Bronchial epithelial cell (primary cell): Measurements from ENCODE around the gene LIG3. TPM values are rescaled to one million over a fixed set of nuclear protein-coding genes. Genes with fewer than 3 reads are reported as not detected.
A peak's percentile ranks its signal among the peaks of the same experiment; 100 is the strongest.

Experiments used
- DNase-seq: peaks from one replicate; pipeline ENCODE4 v3.0.0-alpha.2; 2010; ENCODE audit warnings: low read depth
- FAIRE-seq: peaks from 2 replicates; lab custom pipeline; 2011; peaks lifted over from hg19 to GRCh38; lab: Jason Lieb, UNC
- H3K27me3 ChIP-seq: 2 replicates; pipeline ENCODE4 v1.5.1; 2011; ENCODE audit warnings: low read length; ENCODE audit not compliant: control insufficient read depth, insufficient read depth
- H3K36me3 ChIP-seq: 2 replicates; pipeline ENCODE4 v1.5.1; 2011; ENCODE audit warnings: low read length; ENCODE audit not compliant: control insufficient read depth, insufficient read depth
- H3K4me3 ChIP-seq: 2 replicates; pipeline ENCODE4 v1.5.1; 2011; ENCODE audit warnings: mild to moderate bottlenecking, low read depth, low read length, control low read depth
- CTCF ChIP-seq: IDR thresholded peaks from 2 replicates; pipeline ENCODE4 v1.5.1; 2011; ENCODE audit warnings: mild to moderate bottlenecking, moderate library complexity, low read length, control low read depth, inconsistent platforms; ENCODE audit not compliant: insufficient read depth, severe bottlenecking
- total RNA-seq: library from RNA; depleted of rRNA; stranded (reverse); fragments of >200 nt; gene quantifications from 2 replicates; pipeline ENCODE4 v1.2.1, GENCODE V29; 2014

Gene LIG3
- total RNA-seq, 1 donor from 2014 or later: 39.5 TPM

GRCh38 chr17:35011671-35012216, 31.4 kb downstream of the LIG3 start:
- TF ChIP-seq CTCF: no peak
- no peak overlapping the region for H3K4me3 ChIP-seq
- no peak for DNase-seq
- peak; percentile 13 for FAIRE-seq
- no peaks in the 10 kb centered on the region for H3K27me3 ChIP-seq
- peaks cover 3% of the 10 kb centered on the region for H3K36me3 ChIP-seq

DNA sequence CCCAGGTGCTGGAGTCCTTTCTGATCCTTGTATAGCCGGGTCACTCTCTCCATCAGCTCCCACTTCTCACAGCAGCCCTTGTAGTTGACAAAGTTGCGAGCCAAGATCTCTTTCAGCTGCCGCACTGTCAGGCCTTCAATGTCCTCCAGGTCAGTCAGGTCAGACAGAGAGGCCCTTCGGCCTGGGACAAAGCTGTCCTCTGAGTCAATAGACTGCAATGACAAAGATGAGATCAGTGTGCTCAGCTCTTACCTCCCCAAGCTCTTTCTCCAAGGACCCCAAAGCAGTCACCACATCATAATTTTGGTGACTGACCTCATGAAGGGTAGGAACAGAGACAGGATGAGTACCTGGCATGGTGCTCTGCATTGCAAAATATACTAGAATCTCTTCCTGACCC, 36.1 kb downstream of the LIG3 start:
- H3K4me3 ChIP-seq: no peak overlapping the region
- FAIRE-seq: no peak
- no peak for TF ChIP-seq CTCF
- no peak for DNase-seq
- no peaks in the 10 kb centered on the region for H3K27me3 ChIP-seq
- peaks cover 13% of the 10 kb centered on the region for H3K36me3 ChIP-seq

DNA sequence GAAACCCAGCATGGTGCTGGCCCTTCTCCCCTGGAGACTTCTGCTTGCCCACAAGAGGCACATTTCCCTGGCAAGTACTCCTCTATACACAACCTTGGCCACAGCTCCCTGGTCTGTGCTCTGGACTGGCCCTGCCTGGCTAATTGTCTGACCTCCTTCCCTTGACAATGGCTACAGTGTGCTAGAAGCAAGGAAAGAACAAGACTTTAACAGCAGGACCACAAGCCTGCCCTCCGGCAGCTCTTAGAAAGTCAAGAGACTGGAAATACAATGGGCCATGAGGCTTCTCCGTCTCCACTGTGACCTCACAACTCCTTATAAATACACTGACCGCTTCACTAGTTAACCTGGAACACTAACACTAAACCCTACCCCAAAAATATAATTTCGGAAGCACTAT, 36.7 kb downstream of the LIG3 start:
- FAIRE-seq: no peak
- TF ChIP-seq CTCF: no peak
- Histone ChIP-seq H3K4me3 (no peak overlapping the region), H3K27me3 (no peaks in the 10 kb centered on the region), H3K36me3 (peaks cover 16% of the 10 kb centered on the region)
- no peak for DNase-seq

GRCh38 chr17:35018814-35019213, 38.5 kb downstream of the LIG3 start:
- no peak overlapping the region for H3K4me3 ChIP-seq
- no peaks in the 10 kb centered on the region for H3K27me3 ChIP-seq
- no peak for TF ChIP-seq CTCF
- FAIRE-seq (no peak), DNase-seq (no peak)
- H3K36me3 ChIP-seq: peaks cover 16% of the 10 kb centered on the region

DNA sequence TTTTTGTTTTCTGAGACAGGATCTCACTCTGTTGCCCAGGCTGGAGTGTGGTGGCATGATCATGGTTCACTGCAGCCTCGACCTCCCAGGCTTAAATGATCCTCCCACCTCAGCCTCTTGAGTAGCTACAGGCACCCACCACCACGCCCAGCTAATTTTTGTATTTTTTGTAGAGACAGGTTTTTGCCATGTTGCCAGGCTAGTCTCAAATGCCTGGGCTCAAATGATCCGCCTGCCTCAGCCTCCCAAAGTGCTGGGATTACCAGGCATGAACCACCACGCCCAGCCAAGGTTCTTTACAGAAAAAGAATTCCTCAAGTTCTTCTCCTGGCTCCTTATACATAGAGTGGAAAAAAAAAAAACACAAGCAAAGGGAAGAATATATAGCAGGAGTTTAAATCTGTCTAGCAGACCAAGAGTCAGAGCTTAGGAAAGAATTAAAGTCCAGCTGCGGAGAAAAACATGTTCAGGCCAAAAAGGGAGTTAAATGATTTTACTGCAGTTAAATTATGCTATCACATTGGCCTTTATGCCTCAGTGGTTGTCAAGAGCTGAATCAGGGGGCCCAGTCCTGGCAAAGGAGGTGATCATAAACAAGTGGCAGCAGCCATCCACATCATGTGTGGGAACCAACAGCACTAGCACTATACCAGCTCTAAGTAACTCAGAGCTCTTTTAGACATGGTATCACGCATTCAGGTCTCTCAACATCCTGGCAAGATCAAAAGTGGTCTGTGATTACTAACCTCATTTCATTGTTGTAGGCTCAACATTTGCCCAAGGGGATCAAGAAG, 39.3 kb downstream of the LIG3 start:
- DNase-seq (no peak), FAIRE-seq (no peak)
- Histone ChIP-seq H3K4me3 (no peak overlapping the region), H3K27me3 (no peaks in the 10 kb centered on the region), H3K36me3 (peaks cover 16% of the 10 kb centered on the region)
- TF ChIP-seq CTCF: no peak
